Measurements from ENCODE around the gene FOLR2.

Gene FOLR2

GRCh38 chr11:72230764-72231365, 14.3 kb downstream of the FOLR2 start:
- DNase-seq = no peak

GRCh38 chr11:72231396-72232259, 15.0 kb downstream of the FOLR2 start:
- DNase-seq = no peak

- DNase-seq = no peak
These were observed 15.9 kb downstream of the FOLR2 start for GRCh38 chr11:72232260-72233055.

GRCh38 chr11:72233056-72233772, 16.6 kb downstream of the FOLR2 start:
- DNase-seq = no peak

GRCh38 chr11:72233773-72234513, 17.3 kb downstream of the FOLR2 start:
- no peak for DNase-seq

GRCh38 chr11:72234514-72234830, 17.9 kb downstream of the FOLR2 start:
- no peak for DNase-seq

- DNase-seq = no peak
These were observed 18.3 kb downstream of the FOLR2 start for GRCh38 chr11:72234920-72235319.

- no peak for DNase-seq
These were observed 18.9 kb downstream of the FOLR2 start for GRCh38 chr11:72235351-72236057.

GRCh38 chr11:72236083-72236697, 19.6 kb downstream of the FOLR2 start:
- no peak for DNase-seq

- no peak for DNase-seq
These were observed 20.1 kb downstream of the FOLR2 start for GRCh38 chr11:72236774-72237111.

GRCh38 chr11:72237112-72237931, 20.7 kb downstream of the FOLR2 start:
- no peak for DNase-seq

GRCh38 chr11:72238040-72238450, 21.5 kb downstream of the FOLR2 start:
- peak; percentile 60 to 81 for DNase-seq

- peak in 1 of 2 experiments; percentile 49 for DNase-seq
These were observed 22.1 kb downstream of the FOLR2 start for GRCh38 chr11:72238492-72239312.

- DNase-seq = no peak
These were observed 22.8 kb downstream of the FOLR2 start for GRCh38 chr11:72239313-72239848.

- DNase-seq = peak in 1 of 2 experiments; percentile 64
These were observed 23.4 kb downstream of the FOLR2 start for GRCh38 chr11:72239849-72240460.

GRCh38 chr11:72240461-72241290, 24.1 kb downstream of the FOLR2 start:
- DNase-seq = no peak

GRCh38 chr11:72241291-72241781, 24.7 kb downstream of the FOLR2 start:
- peak in 1 of 2 experiments; percentile 32 for DNase-seq
